VCaP (cell line): ENCODE data around the gene PARD3B.

Source experiments
- H3K27ac ChIP-seq: fragments of 450-650 bp; 2 replicates; pipeline ENCODE4 v1.5.1; 2017
- TF ChIP-seq, protein P1 (sequence below): fragments of 450-650 bp; conservative IDR thresholded peaks from 2 replicates; pipeline ENCODE4 v1.5.1; 2017; ENCODE audit warnings: mild to moderate bottlenecking, moderate library complexity

The PARD3B gene

GRCh38 chr2:205267323-205267722, 722.0 kb downstream of the PARD3B start:
- H3K27ac ChIP-seq = no peak overlapping the region
- TF ChIP-seq, protein P1, sequence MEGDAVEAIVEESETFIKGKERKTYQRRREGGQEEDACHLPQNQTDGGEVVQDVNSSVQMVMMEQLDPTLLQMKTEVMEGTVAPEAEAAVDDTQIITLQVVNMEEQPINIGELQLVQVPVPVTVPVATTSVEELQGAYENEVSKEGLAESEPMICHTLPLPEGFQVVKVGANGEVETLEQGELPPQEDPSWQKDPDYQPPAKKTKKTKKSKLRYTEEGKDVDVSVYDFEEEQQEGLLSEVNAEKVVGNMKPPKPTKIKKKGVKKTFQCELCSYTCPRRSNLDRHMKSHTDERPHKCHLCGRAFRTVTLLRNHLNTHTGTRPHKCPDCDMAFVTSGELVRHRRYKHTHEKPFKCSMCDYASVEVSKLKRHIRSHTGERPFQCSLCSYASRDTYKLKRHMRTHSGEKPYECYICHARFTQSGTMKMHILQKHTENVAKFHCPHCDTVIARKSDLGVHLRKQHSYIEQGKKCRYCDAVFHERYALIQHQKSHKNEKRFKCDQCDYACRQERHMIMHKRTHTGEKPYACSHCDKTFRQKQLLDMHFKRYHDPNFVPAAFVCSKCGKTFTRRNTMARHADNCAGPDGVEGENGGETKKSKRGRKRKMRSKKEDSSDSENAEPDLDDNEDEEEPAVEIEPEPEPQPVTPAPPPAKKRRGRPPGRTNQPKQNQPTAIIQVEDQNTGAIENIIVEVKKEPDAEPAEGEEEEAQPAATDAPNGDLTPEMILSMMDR = no peak

- H3K27ac ChIP-seq = no peak overlapping the region
- TF ChIP-seq, protein P1 = no peak
These were observed 725.4 kb downstream of the PARD3B start for GRCh38 chr2:205270689-205271088.

DNA sequence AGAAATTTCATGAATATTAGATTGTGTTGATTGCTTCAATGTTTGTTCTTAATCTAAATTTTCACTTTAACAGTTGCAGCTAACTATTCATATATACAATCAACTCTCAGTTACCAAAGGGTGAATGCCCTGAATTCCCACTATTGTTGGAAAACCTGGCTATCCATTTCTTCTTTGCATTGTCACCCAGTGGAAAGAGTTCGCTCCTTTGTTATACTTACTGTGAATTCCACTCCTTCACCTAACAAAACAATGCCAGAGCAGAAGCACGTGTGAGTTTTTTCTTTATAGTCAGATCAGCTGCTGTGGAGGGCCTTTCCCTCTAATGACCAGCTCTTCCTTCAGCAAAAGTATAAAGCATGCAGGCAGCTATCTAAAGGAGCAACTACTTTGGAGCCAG, 727.9 kb downstream of the PARD3B start:
- no peak overlapping the region for H3K27ac ChIP-seq
- TF ChIP-seq, protein P1 = no peak

DNA sequence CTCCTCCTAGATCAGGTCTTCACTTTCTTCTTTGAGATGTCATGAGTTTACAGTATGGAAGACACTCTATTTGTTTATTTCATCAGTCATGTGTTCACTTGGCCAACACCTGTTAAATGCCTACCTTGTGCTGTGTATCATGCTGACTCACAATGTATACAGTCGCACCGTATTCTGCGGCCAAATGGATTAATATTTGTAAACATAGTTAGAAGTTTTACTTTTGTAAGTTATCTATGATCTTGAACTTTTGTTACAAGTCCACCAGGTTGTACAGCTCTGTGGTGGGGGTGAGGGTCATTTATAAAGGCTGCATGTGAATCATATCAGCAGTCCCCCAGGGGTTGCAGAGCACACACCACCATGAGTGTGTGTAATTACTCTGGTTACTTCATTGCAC, 728.4 kb downstream of the PARD3B start:
- TF ChIP-seq, protein P1 = no peak
- H3K27ac ChIP-seq = no peak overlapping the region

DNA sequence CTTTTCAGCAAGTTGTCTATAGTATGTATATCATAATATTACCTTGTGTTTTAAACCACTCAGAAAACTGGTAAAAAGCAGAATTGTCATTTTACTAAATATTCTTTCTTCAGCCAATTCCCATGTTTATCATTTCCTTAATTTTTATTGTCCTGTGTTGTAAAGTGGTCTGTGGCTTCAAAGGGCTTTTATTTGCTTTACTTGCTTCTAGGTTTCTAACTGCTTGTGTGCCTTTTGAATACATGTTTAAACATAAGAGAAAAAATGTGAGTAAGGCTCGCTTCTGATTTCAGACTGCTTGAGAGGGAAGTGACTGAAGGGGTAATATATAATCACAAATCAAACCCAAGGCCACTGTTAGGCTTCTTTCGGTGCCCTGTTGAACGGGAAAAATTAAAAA, 729.5 kb downstream of the PARD3B start:
- TF ChIP-seq, protein P1 = no peak
- H3K27ac ChIP-seq = no peak overlapping the region

DNA sequence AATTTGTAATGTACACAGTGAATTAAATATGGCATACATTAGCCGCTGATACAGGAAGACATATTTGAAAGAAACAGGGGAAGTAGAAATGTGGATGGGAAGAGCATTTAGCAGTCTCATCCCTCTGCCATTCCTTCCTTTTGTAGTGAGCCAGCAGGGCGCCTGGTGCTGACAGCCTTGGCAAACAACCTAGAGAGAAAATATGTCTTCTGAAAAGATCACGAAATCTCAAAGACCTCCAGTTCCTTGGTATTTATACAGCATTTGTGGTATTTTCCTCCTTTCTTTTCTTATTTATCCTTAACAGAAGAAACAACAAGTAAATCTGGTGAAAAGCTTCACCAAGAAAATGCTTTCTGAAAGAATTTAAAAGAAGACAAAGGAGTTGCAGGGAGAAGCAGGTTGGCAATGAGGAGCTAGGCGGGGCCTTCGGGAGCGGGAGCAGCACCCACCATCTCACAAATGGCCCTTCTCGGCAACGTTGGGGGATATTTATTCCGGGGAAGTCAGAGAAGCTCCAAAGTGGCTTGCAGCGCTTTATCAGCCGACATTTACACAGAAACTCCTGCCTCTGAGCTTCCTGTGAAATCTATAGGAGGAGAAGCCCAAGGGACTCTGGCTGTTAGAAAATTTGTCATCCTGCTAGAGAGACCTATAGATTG, 731.0 kb downstream of the PARD3B start:
- H3K27ac ChIP-seq = no peak overlapping the region
- TF ChIP-seq, protein P1 = no peak

DNA sequence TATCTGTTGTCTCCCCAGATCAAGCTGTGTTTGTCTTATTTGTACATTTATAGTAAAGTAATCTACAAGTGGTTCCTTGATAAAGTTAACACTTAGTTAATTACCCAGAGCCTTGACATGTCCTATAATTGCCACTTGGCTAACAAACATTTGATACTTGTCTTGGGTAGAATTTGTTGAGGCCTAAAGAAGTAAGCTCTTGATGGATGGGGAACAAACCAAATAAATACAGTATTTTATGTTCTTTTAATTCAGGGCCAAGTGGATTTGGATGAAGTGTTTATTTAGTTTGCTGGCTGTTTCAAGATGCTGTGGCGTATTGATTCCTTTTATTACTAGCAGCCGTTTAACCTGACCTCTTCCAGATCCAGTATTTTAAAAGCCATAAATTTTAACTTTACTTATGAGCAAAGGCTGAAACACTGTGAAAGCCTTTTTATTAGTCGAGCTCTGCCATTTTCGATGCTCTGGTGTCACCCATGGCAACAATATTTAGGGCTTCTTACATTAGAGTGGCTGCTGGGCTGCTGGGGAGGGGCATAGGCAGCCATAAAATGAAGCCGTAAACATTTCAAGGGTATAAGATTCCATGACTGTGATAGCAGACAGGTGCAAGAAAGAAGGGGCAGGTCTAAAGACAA, 735.4 kb downstream of the PARD3B start:
- TF ChIP-seq, protein P1 = no peak
- H3K27ac ChIP-seq = no peak overlapping the region
